ENCODE data around the gene PCYT2.

GRCh38 chr17:81914103-81914850 lies 3.1 kb upstream of the PCYT2 start:
- no peak for TF ChIP-seq EZH2 (IDR thresholded peaks at IDR 0.05; ENCODE audit: borderline replicate concordance, insufficient read depth, low read depth, low read length, poor library complexity, severe bottlenecking)
- TF ChIP-seq, protein P1, sequence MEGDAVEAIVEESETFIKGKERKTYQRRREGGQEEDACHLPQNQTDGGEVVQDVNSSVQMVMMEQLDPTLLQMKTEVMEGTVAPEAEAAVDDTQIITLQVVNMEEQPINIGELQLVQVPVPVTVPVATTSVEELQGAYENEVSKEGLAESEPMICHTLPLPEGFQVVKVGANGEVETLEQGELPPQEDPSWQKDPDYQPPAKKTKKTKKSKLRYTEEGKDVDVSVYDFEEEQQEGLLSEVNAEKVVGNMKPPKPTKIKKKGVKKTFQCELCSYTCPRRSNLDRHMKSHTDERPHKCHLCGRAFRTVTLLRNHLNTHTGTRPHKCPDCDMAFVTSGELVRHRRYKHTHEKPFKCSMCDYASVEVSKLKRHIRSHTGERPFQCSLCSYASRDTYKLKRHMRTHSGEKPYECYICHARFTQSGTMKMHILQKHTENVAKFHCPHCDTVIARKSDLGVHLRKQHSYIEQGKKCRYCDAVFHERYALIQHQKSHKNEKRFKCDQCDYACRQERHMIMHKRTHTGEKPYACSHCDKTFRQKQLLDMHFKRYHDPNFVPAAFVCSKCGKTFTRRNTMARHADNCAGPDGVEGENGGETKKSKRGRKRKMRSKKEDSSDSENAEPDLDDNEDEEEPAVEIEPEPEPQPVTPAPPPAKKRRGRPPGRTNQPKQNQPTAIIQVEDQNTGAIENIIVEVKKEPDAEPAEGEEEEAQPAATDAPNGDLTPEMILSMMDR (IDR thresholded peaks at IDR 0.05), result no peak
